Nephron progenitor cell (in vitro differentiated cells): ENCODE results near the gene POFUT2.

Source experiments
- DNase-seq: peaks from one replicate; pipeline ENCODE4 v3.0.0; 2021
- H3K27ac Mint-ChIP-seq: 2 replicates; pipeline ENCODE4 v1.8.0; 2021; ENCODE audit warnings: mild to moderate bottlenecking, moderate library complexity, mixed read lengths
- H3K27me3 Mint-ChIP-seq: 2 replicates; pipeline ENCODE4 v1.8.0; 2021; ENCODE audit warnings: mild to moderate bottlenecking, low read depth, mixed read lengths; ENCODE audit not compliant: poor library complexity
- H3K36me3 Mint-ChIP-seq: 2 replicates; pipeline ENCODE4 v1.8.0; 2021; ENCODE audit warnings: low read depth, mixed read lengths
- H3K4me1 Mint-ChIP-seq: 2 replicates; pipeline ENCODE4 v1.8.0; 2021; ENCODE audit warnings: mixed read lengths
- H3K4me3 Mint-ChIP-seq: 2 replicates; pipeline ENCODE4 v1.8.0; 2021; ENCODE audit warnings: mild to moderate bottlenecking, moderate library complexity, mixed read lengths
- H3K9me3 Mint-ChIP-seq: 2 replicates; pipeline ENCODE4 v1.8.0; 2021; ENCODE audit warnings: mild to moderate bottlenecking, moderate library complexity, mixed read lengths
- TF ChIP-seq, protein P1 (sequence below): fragments of 200-600 bp; sonication (generic); IDR thresholded peaks from 2 replicates; pipeline ENCODE4 v1.5.0; 2021; ENCODE audit warnings: antibody characterized with exemption

Gene POFUT2

GRCh38 chr21:45222001-45222400 lies 65.7 kb downstream of the POFUT2 start:
- peak overlapping the region; percentile 69 for H3K27ac Mint-ChIP-seq
- H3K9me3 Mint-ChIP-seq: peaks cover 15% of the 10 kb centered on the region
- TF ChIP-seq, protein P1, sequence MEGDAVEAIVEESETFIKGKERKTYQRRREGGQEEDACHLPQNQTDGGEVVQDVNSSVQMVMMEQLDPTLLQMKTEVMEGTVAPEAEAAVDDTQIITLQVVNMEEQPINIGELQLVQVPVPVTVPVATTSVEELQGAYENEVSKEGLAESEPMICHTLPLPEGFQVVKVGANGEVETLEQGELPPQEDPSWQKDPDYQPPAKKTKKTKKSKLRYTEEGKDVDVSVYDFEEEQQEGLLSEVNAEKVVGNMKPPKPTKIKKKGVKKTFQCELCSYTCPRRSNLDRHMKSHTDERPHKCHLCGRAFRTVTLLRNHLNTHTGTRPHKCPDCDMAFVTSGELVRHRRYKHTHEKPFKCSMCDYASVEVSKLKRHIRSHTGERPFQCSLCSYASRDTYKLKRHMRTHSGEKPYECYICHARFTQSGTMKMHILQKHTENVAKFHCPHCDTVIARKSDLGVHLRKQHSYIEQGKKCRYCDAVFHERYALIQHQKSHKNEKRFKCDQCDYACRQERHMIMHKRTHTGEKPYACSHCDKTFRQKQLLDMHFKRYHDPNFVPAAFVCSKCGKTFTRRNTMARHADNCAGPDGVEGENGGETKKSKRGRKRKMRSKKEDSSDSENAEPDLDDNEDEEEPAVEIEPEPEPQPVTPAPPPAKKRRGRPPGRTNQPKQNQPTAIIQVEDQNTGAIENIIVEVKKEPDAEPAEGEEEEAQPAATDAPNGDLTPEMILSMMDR: no peak
- peaks cover 10% of the 10 kb centered on the region for H3K27me3 Mint-ChIP-seq
- no peak overlapping the region for H3K4me3 Mint-ChIP-seq
- H3K36me3 Mint-ChIP-seq: peaks cover 26% of the 10 kb centered on the region
- no peak for DNase-seq
- no peaks in the 10 kb centered on the region for H3K4me1 Mint-ChIP-seq

GRCh38 chr21:45220714-45221490 lies 66.8 kb downstream of the POFUT2 start:
- TF ChIP-seq, protein P1: no peak
- Mint-ChIP-seq H3K27me3 (peaks cover 4% of the 10 kb centered on the region), H3K27ac (peak overlapping the region; percentile 54), H3K36me3 (peaks cover 37% of the 10 kb centered on the region), H3K4me3 (no peak overlapping the region), H3K4me1 (no peaks in the 10 kb centered on the region), H3K9me3 (peaks cover 26% of the 10 kb centered on the region)
- no peak for DNase-seq

- TF ChIP-seq, protein P1: no peak
- Mint-ChIP-seq H3K9me3 (peaks cover 31% of the 10 kb centered on the region), H3K36me3 (peaks cover 39% of the 10 kb centered on the region), H3K4me3 (no peak overlapping the region), H3K4me1 (no peaks in the 10 kb centered on the region), H3K27ac (no peak overlapping the region), H3K27me3 (peaks cover 4% of the 10 kb centered on the region)
- DNase-seq: no peak
These were observed 67.6 kb downstream of the POFUT2 start for GRCh38 chr21:45220071-45220481.

- DNase-seq: no peak
- Mint-ChIP-seq H3K36me3 (peaks cover 43% of the 10 kb centered on the region), H3K9me3 (peaks cover 36% of the 10 kb centered on the region), H3K27ac (no peak overlapping the region), H3K4me3 (no peak overlapping the region), H3K27me3 (peaks cover 4% of the 10 kb centered on the region), H3K4me1 (no peaks in the 10 kb centered on the region)
- TF ChIP-seq, protein P1: no peak
These were observed 68.2 kb downstream of the POFUT2 start for GRCh38 chr21:45219517-45219916.

GRCh38 chr21:45217010-45217409 lies 70.7 kb downstream of the POFUT2 start:
- H3K4me3 Mint-ChIP-seq: no peak overlapping the region
- H3K27me3 Mint-ChIP-seq: peaks cover 4% of the 10 kb centered on the region
- peaks cover 38% of the 10 kb centered on the region for H3K9me3 Mint-ChIP-seq
- no peak overlapping the region for H3K27ac Mint-ChIP-seq
- TF ChIP-seq, protein P1: no peak
- peaks cover 4% of the 10 kb centered on the region for H3K4me1 Mint-ChIP-seq
- DNase-seq: no peak
- peaks cover 50% of the 10 kb centered on the region for H3K36me3 Mint-ChIP-seq

- no peak overlapping the region for H3K4me3 Mint-ChIP-seq
- H3K36me3 Mint-ChIP-seq: peaks cover 43% of the 10 kb centered on the region
- H3K27ac Mint-ChIP-seq: no peak overlapping the region
- TF ChIP-seq, protein P1: no peak
- DNase-seq: no peak
- no peaks in the 10 kb centered on the region for H3K27me3 Mint-ChIP-seq
- peaks cover 14% of the 10 kb centered on the region for H3K4me1 Mint-ChIP-seq
- peaks cover 38% of the 10 kb centered on the region for H3K9me3 Mint-ChIP-seq
These were observed 72.5 kb downstream of the POFUT2 start for GRCh38 chr21:45215213-45215612.
